Adrenal gland (tissue), 12 donors: ENCODE data around the gene KCNH1. TPM values are rescaled to one million over a fixed set of nuclear protein-coding genes. Genes with fewer than 3 reads are reported as not detected.
A peak's percentile ranks its signal among the peaks of the same experiment; 100 is the strongest.

ENCODE experiments used
- DNase-seq, 7 donors: peaks; one replicate each; pipeline ENCODE4 v3.0.0-alpha.2; 2019 to 2020
- H3K27ac ChIP-seq, 5 donors: fragments of 200-600 bp; sonication (generic) in 4 of 5; 1 replicate in 3 of 5; 2 replicates in 2 of 5; pipeline versions ENCODE4 v1.5.1 to v1.8.0; 2016 to 2020; ENCODE audit warnings: mild to moderate bottlenecking in 1 of 5
- H3K27me3 ChIP-seq: fragments of 200-600 bp; 2 replicates; pipeline ENCODE4 v1.8.0; 2021
- H3K36me3 ChIP-seq, 2 donors: fragments of 200-600 bp; replicated peaks in 1 of 2; 1 replicate in 1 of 2; 2 replicates in 1 of 2; pipeline versions ENCODE4 v1.5.1 to v1.8.0; 2018 to 2022
- H3K4me1 ChIP-seq, 2 donors: fragments of 200-600 bp; replicated peaks in 1 of 2; 1 replicate in 1 of 2; 2 replicates in 1 of 2; pipeline versions ENCODE4 v1.5.1 to v1.8.0; 2018 to 2021
- H3K4me3 ChIP-seq, 4 donors: fragments of 200-600 bp; sonication (generic) in 3 of 4; one replicate each; pipeline ENCODE4 v1.5.1; 2016 to 2018
- H3K9me3 ChIP-seq, 3 donors: fragments of 200-600 bp; sonication (generic) in 1 of 3; replicated peaks in 1 of 3; 1 replicate in 2 of 3; 2 replicates in 1 of 3; pipeline versions ENCODE4 v1.5.1 to v1.8.0; 2016 to 2021
- POLR2A ChIP-seq, 2 donors: fragments of 450-650 bp; IDR thresholded peaks; one replicate each; pipeline ENCODE4 v1.6.1; 2017; ENCODE audit warnings: antibody characterized with exemption in 2 of 2, mild to moderate bottlenecking in 2 of 2, moderate library complexity in 1 of 2
- WGBS, 4 donors: extraction: QIAGEN DNeasy Blood & Tissue Kit in 2 of 4; methylation state at CpG; one replicate each; pipeline versions ENCODE4 v1.1.5 to v1.1.7; 2013 to 2017; 5-methylcytosine and 5-hydroxymethylcytosine counted together
- intact Hi-C, 2 donors: fragments of 100-400 bp; cut with DNase I; formaldehyde crosslinking; loops; one replicate each; pipeline versions ENCODE4 v1.14.1 to v1.15.0; 2022 to 2023
- polyA plus RNA-seq, 3 donors: library from polyadenylated mRNA; stranded (reverse); fragments of 200-250 nt in 2 of 3; fragments of 350-450 nt in 1 of 3; fragmentation: Illumina TruSeq in 1 of 3; extraction: RNeasy Lipid Tissue Mini Kit (QIAGEN cat#74804) in 1 of 3; gene quantifications; one replicate each; pipeline ENCODE4 v1.2.3, GENCODE V29; 2013 to 2014
- total RNA-seq, 9 donors: library from RNA; depleted of rRNA in 4 of 9; stranded (reverse); fragments of >200 nt in 4 of 9; fragments of 120-200 nt in 1 of 9; fragmentation: NEBNext Ultra II Directional in 1 of 9; extraction: Animal tissue kit (Norgen Biotek cat#: 25700) in 1 of 9; gene quantifications; one replicate each; pipeline versions ENCODE4 v1.1.0 to v1.2.4, GENCODE V29; 2013 to 2023
- TF ChIP-seq, protein P1 (sequence below), 6 experiments: fragments of 450-650 bp in 4 of 6; fragments of 200-600 bp in 2 of 6; sonication (generic) in 1 of 6; IDR thresholded peaks; 1 replicate in 5 of 6; 2 replicates in 1 of 6; pipeline versions ENCODE4 v1.5.1 to v1.8.0; 2016 to 2021; ENCODE audit warnings: antibody characterized with exemption in 6 of 6, mild to moderate bottlenecking in 2 of 6, moderate library complexity in 1 of 6
- donor health status: healthy with polysubstance abuse.
- donor health status: Bipolar disorder and iron deficiency.
- donor health status: DM: yes; HTN: yes; CAD: no.
- donor health status: DM: no; HTN: no; CAD: no.
- donor health status: DM: no; HTN: no; CAD: no.
- donor health status: DM: yes; HTN: yes; CAD: no.

KCNH1 gene
- total and polyA plus RNA-seq, 12 donors: 0.15 to 2.2 (median 0.73) TPM; not detected in 4

DNA sequence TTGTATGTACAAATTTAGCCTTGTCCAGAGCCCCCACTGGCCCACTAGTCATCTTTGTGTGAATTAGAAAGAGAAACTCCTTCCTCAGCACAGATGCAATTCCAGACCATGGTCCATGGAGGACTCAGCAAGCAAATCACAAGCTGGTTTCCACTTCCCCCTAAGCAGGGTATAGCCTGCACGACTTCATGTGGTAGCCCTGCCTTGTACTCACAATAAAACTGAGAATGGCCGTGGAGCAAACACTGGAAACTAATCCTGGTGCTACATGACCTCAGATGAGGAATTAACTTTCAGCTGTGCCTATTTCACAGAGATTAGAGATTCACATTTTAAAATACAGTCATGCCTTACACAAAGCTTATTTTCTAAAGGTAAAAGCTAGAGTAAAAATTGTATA is 32.5 kb downstream of the KCNH1 start:
- 37 to 73% (median 55%) methylated on average over 2 of the region's 2 CpGs for WGBS, 4 donors
- H3K9me3 ChIP-seq: no peaks in the 10 kb centered on the region
- H3K4me3 ChIP-seq: no peak overlapping the region
- intact Hi-C loops: no loop called here
- H3K36me3 ChIP-seq: no peaks in the 10 kb centered on the region
- H3K27me3 ChIP-seq: no peaks in the 10 kb centered on the region
- TF ChIP-seq POLR2A (IDR thresholded peaks at IDR 0.05): no peak
- TF ChIP-seq, protein P1, sequence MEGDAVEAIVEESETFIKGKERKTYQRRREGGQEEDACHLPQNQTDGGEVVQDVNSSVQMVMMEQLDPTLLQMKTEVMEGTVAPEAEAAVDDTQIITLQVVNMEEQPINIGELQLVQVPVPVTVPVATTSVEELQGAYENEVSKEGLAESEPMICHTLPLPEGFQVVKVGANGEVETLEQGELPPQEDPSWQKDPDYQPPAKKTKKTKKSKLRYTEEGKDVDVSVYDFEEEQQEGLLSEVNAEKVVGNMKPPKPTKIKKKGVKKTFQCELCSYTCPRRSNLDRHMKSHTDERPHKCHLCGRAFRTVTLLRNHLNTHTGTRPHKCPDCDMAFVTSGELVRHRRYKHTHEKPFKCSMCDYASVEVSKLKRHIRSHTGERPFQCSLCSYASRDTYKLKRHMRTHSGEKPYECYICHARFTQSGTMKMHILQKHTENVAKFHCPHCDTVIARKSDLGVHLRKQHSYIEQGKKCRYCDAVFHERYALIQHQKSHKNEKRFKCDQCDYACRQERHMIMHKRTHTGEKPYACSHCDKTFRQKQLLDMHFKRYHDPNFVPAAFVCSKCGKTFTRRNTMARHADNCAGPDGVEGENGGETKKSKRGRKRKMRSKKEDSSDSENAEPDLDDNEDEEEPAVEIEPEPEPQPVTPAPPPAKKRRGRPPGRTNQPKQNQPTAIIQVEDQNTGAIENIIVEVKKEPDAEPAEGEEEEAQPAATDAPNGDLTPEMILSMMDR (IDR thresholded peaks at IDR 0.05): no peak
- no peaks in the 10 kb centered on the region for H3K4me1 ChIP-seq
- no peak for DNase-seq
- H3K27ac ChIP-seq: no peak overlapping the region

DNA sequence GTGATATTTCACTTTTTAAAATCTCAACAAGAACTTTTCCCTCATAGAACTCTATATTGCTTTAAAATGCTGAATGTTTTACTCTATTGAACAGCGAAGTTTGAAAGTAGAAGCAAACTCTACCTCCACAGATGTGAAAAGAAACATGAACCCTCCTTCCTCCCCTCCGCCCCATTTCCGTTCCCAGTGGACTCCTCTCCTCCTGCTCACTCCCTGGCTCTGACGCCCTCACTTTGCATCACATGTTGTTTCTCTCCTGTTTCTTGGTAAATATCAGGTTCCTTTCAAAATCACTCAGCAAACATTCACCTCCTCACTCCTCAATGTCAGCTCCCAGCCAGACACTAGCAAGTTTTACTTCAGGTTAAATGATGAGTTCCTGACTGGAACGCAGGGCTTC is 34.6 kb downstream of the KCNH1 start:
- intact Hi-C loops: no loop called here
- no peaks in the 10 kb centered on the region for H3K36me3 ChIP-seq
- no peak overlapping the region for H3K27ac ChIP-seq
- H3K4me3 ChIP-seq: no peak overlapping the region
- H3K9me3 ChIP-seq: no peaks in the 10 kb centered on the region
- 60 to 72% (median 65%) methylated on average over 5 of the region's 5 CpGs for WGBS, 4 donors
- TF ChIP-seq, protein P1 (IDR thresholded peaks at IDR 0.05): no peak
- no peak for TF ChIP-seq POLR2A (IDR thresholded peaks at IDR 0.05)
- H3K27me3 ChIP-seq: no peaks in the 10 kb centered on the region
- no peaks in the 10 kb centered on the region for H3K4me1 ChIP-seq
- DNase-seq: no peak

DNA sequence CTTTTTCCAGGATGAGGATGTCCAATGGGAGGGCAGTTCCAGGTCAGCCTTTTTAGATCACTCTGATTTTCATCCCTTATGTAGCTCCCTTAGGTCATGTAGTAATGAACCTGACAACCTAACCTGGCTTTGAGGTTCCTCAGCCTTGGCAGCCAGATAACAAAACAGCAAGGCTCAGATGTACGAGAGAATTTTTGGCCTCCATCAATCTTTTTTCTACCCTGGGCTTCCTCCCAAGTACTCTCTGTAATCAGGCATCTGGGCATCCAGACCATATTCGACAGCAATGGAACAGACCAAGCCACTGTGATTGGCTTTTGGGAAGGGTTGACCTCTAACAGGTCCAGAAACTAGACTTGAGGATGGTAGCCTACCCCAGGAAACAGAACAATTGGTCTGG is 38.6 kb downstream of the KCNH1 start:
- intact Hi-C loops: no loop called here
- H3K36me3 ChIP-seq: no peaks in the 10 kb centered on the region
- H3K27me3 ChIP-seq: no peaks in the 10 kb centered on the region
- H3K4me1 ChIP-seq: no peaks in the 10 kb centered on the region
- TF ChIP-seq, protein P1 (IDR thresholded peaks at IDR 0.05): no peak
- no peaks in the 10 kb centered on the region for H3K9me3 ChIP-seq
- H3K4me3 ChIP-seq: no peak overlapping the region
- WGBS, 4 donors: 62 to 73% (median 68%) methylated on average over 2 of the region's 2 CpGs
- no peak for DNase-seq
- H3K27ac ChIP-seq: no peak overlapping the region

DNA sequence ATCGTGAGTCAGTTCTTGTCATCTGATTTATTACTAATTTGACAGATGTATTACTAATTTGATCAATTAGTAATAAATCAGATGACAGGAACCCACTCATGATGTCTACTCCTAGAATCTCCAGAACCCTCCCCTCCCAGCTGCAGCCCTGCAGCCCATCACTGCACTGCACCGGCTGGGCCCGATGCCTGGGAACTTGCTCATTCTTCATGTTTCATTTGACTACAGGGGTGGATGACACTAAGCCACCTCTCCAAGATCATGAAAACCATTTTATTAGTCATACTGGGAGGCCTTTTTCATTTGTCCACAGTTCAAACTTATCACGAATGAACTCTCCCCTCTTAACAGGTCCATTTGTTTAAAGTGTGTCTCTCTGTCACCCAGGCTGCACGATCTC is 41.0 kb downstream of the KCNH1 start:
- no peaks in the 10 kb centered on the region for H3K27me3 ChIP-seq
- no peaks in the 10 kb centered on the region for H3K9me3 ChIP-seq
- H3K27ac ChIP-seq: no peak overlapping the region
- H3K4me3 ChIP-seq: no peak overlapping the region
- no peaks in the 10 kb centered on the region for H3K36me3 ChIP-seq
- TF ChIP-seq POLR2A (IDR thresholded peaks at IDR 0.05): no peak
- TF ChIP-seq, protein P1 (IDR thresholded peaks at IDR 0.05): no peak
- intact Hi-C loops: no loop called here
- DNase-seq: peak in 1 of 7 donors; percentile 56
- no peaks in the 10 kb centered on the region for H3K4me1 ChIP-seq
- 78 to 84% (median 82%) methylated on average over 3 to 5 of the region's 5 CpGs for WGBS, 4 donors
